Cardiac fibroblast (primary cell): Measurements from ENCODE around the gene TMEM175.
"Not testable (repeated sequence)": the region's sequence is repeated elsewhere in the genome, so short reads cannot be mapped to it uniquely, and the experiment has no call there.

Source experiments
- DNase-seq, 2 donors: peaks; one replicate each; pipeline versions ENCODE4 v3.0.0 to v3.0.0-alpha.2; 2010; ENCODE audit warnings: low read depth in 2 of 2
- H3K4me3 ChIP-seq, 2 donors: replicated peaks in 1 of 2; 1 replicate in 1 of 2; 2 replicates in 1 of 2; pipeline ENCODE4 v1.5.1; 2011; ENCODE audit warnings: low read depth in 2 of 2, low read length in 2 of 2, mild to moderate bottlenecking in 2 of 2, moderate library complexity in 1 of 2
- TF ChIP-seq, protein P1 (sequence below): IDR thresholded peaks from one replicate; pipeline ENCODE4 v1.5.1; 2011; ENCODE audit warnings: low read depth, mild to moderate bottlenecking, low read length, inconsistent platforms

TMEM175 gene

DNA sequence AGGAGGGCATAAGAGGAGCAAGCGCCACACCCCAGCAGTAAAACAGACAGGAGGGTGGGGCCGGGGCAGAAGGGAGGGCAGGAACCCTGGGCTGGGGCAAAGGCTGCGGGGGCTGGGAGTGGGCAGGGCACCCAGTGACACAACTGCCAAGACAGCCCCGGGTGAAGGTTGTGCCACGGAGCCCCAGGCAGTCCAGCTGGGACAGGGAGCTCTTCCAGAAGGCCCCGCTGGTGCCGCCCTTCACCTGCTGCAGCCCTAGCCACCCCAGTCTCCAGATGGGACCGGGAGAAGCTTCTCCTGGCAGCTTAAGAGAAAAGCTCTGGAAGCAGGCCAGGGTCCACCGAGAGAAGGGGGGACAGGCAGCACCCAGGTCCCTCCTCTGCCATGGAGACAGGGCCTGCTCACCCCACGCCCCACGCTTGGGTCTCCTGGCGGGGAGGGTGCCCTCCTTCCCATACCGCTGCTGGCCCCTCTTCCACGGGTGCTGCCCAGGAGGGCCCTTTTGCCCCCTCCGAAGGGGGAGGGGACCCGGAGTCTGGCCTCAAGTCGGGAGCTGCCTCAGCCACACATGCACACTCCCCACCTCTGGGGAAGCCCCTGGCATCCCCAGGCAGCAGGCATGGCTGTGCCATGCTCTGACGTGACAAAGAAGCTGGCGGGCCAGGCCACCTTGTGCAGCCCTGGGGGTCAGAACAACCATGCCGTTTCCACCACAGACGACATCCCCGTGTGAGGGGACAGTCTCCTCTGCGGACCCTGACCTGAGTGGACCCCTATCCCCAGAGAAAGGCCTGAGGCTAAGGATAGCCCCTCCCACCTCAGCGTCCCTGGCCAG is 39.6 kb downstream of the TMEM175 start:
- TF ChIP-seq, protein P1, sequence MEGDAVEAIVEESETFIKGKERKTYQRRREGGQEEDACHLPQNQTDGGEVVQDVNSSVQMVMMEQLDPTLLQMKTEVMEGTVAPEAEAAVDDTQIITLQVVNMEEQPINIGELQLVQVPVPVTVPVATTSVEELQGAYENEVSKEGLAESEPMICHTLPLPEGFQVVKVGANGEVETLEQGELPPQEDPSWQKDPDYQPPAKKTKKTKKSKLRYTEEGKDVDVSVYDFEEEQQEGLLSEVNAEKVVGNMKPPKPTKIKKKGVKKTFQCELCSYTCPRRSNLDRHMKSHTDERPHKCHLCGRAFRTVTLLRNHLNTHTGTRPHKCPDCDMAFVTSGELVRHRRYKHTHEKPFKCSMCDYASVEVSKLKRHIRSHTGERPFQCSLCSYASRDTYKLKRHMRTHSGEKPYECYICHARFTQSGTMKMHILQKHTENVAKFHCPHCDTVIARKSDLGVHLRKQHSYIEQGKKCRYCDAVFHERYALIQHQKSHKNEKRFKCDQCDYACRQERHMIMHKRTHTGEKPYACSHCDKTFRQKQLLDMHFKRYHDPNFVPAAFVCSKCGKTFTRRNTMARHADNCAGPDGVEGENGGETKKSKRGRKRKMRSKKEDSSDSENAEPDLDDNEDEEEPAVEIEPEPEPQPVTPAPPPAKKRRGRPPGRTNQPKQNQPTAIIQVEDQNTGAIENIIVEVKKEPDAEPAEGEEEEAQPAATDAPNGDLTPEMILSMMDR = no peak
- DNase-seq = no peak
- peak overlapping the region; percentile 68 to 75 for H3K4me3 ChIP-seq

GRCh38 chr4:972651-973424 is 40.6 kb downstream of the TMEM175 start:
- TF ChIP-seq, protein P1 = no peak
- DNase-seq = peak; percentile 20
- H3K4me3 ChIP-seq = peak overlapping the region; percentile 68 to 75

DNA sequence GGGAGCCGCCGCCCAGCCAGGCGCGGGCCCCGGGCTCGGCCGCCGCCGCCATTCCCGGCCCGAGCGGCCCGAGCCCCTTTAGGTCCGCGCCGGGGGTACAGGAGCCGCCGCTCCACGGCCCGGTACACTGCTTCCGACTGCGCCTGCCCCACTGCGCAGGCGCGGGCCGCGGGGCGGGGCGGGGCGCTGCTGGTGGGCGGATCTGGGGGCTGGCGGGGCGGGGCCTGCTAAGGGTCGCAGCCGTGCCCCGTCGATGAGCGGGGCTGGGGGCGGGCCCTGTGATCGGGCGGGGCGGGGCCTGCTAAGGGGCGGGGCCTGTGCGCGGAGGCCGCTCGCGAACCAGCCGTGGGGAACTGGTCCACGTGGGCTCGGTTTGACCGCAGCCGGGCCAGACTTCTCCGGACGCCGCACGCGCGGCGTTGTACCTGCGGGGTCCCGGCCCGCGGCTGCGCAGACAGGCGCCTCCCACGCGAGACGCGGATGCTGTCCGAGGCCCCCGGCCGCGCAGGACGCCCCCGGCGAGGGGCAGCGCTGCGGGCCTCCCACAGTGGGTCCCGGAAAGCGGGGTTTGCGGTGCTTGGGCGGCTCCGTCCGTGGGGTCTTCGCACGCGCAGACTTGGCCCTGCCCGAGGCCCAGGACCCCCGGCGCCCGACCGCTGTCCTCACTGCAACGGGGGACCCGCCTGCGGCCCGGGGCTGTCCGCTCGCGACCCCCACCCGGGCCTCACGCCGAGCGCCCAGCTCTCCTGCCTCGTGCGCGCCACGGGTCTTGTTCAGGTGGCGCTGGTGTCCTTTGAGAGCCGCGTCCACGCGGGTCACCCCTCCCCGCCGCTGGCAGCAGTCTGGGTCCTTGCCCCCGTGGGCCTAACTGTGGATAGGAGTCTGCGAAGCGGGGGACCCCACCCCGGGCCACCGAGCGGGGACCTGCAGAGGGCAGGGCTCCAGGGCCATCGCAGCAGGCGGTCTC is 41.5 kb downstream of the TMEM175 start, which contains the start of gene DGKQ:
DGKQ (minus strand) TSS at position 139 of the 967 bp plus-strand sequence; CDS start at position 52, 87 bp downstream.
- H3K4me3 ChIP-seq = peak within 1 kb of the TSS; percentile 68 to 75
- TF ChIP-seq, protein P1 = no peak
- peak; percentile 82 to 93 for DNase-seq

DNA sequence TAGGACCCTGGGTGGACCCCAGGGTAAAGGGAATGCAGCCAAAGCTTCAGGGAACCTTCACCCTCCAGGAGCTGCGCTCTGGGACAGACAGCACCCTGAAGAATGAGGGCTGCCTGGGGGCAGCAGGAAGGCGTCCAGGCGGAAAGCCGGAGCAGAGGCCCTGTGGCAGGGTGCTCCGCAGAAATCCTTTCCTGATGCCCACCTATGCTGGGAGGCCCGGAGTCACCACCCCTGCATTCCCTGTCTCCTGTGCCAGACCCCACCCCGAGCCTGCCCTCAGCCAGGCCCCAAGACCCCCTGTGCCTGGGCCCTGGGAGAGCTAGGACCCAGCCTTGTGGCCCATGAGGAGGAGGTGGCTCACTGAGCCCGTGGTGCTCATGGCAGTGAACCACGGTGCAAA is 42.4 kb downstream of the TMEM175 start:
- no peak overlapping the region for H3K4me3 ChIP-seq
- TF ChIP-seq, protein P1 = no peak
- DNase-seq = no peak

- DNase-seq, H3K4me3 ChIP-seq: not testable (repeated sequence)
Observed at GRCh38 chr4:976016-976415, 43.8 kb downstream of the TMEM175 start.

DNA sequence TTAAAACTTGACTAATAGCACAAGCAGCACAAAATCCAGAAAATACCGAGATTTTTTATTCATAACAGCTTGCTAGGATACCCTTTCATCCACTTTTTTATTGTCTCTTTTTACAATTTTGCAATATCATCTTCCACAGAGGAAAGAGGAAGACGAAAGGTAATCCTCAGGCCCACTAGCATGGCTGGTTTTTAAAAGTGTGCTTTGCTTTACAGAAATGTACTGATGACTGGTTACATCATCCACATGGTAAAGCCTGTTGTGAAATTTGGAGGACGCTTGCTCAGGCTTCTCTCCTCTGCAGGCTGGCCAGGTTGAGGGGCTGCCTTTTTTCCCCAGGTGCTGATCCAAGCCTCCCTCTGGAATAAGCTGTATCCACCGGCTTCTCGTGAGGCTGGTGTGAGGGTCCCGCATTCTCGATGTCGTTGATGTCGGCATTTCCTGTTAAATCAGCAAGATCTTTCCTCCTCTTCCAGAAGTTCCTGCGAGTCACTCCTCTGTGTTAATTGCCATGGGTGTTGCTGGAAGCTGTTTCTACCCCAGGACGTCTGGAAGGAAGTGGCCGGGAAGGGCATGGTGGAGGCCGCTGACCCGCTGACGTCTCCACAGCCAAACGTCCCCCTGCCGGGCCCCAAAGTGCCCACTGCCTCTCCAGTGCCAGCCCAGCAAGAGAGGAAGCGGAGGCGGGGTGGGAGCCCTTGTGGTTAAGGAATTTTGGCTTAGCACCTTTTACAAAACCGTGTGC is 46.9 kb downstream of the TMEM175 start:
- no peak overlapping the region for H3K4me3 ChIP-seq
- TF ChIP-seq, protein P1 = no peak
- peak; percentile 63 to 66 for DNase-seq
